Hepatocyte (in vitro differentiated cells): ENCODE data around the gene LNX2.

Experiments
- CTCF ChIP-seq: fragments of 200-600 bp; sonication (generic); IDR thresholded peaks from 2 replicates; pipeline ENCODE4 v1.5.1; 2016; ENCODE audit warnings: antibody characterized with exemption, mild to moderate bottlenecking; ENCODE audit not compliant: poor library complexity
- EZH2 ChIP-seq: fragments of 200-600 bp; sonication (generic); IDR thresholded peaks from 2 replicates; pipeline ENCODE4 v1.6.1; 2016; ENCODE audit warnings: antibody characterized with exemption, mild to moderate bottlenecking, borderline replicate concordance

GRCh38 chr13:27588405-27588804 lies 31.9 kb downstream of the LNX2 start:
- no peak for TF ChIP-seq EZH2
- no peak for TF ChIP-seq CTCF
